ENCODE results near the gene LARP4. TPM values are rescaled to one million over a fixed set of nuclear protein-coding genes. Genes with fewer than 3 reads are reported as not detected.
A peak's percentile ranks its signal among the peaks of the same experiment; 100 is the strongest.

LARP4 gene
- total RNA-seq (2014; rRNA removed) (35.1 and 39.1 TPM in 2 replicates), Bru-seq, nascent RNA (percentile 88 among the genes with signal in this experiment), BruChase-seq, experiment 1, labeled RNA remaining after a 6-hour chase (percentile 91 among the genes with signal in this experiment), BruChase-seq, experiment 2, labeled RNA remaining after a 2-hour chase (percentile 89 among the genes with signal in this experiment)
- long read RNA-seq, full-length matches to known transcripts, result 14 of 75 reads
- long read RNA-seq, partial matches to known transcripts, result 20 of 75 reads
- long read RNA-seq, other reads (novel, unspliced or antisense), result 41 of 75 reads

GRCh38 chr12:50400638-50401499 lies at the start of gene LARP4:
TSS of gene LARP4 (plus strand) at chr12:50400885. CDS start at chr12:50401011, 126 bp downstream.
- peak within 1 kb of the TSS; percentile 86 for H3K4me2 ChIP-seq (ENCODE audit: low read length)
- H3K27me3 ChIP-seq (ENCODE audit: low read length), result no peaks in the 10 kb centered on the region
- peak within 1 kb of the TSS; percentile 95 for H3K4me3 ChIP-seq (ENCODE audit: low read length)
- DNase-seq, result peak; percentile 97
- H3K9me3 ChIP-seq (ENCODE audit: low read length), result no peaks in the 10 kb centered on the region
- H3K4me1 ChIP-seq (ENCODE audit: insufficient read depth, low read length), result peaks cover 33% of the 10 kb centered on the region
- H3K79me2 ChIP-seq (ENCODE audit: low read length), result peaks cover 53% of the 10 kb centered on the region
- peaks cover 3% of the 10 kb centered on the region for H3F3A ChIP-seq (ENCODE audit: low read length, unreplicated experiment)
- no peaks in the 10 kb centered on the region for H3K36me3 ChIP-seq (ENCODE audit: low read depth, low read length)
- no peaks in the 10 kb centered on the region for H3K9me2 ChIP-seq (replicated peaks; ENCODE audit: low read length)
- ChIA-PET POLR2A (ENCODE audit: unreplicated experiment) (interaction anchor here (0.6 to 0.7 kb wide), 2 partner anchors 9 to 87 kb away, joined by 3 to 5 read pairs; no protein-coding TSS in a partner anchor), CTCF (no interaction called here)
- H4K20me1 ChIP-seq (ENCODE audit: low read length), result peaks cover 32% of the 10 kb centered on the region
- peak; percentile 86 for ATAC-seq
- H3K27ac ChIP-seq (ENCODE audit: low read length), result peak within 1 kb of the TSS; percentile 75
- intact Hi-C loops (cut with micrococcal nuclease), result loop anchor here (1.0 to 10.0 kb wide), 2 partner anchors 11 to 196 kb away; no protein-coding TSS in a partner anchor
- H2AFZ ChIP-seq (ENCODE audit: low read length), result peak within 1 kb of the TSS; percentile 94
- TF ChIP-seq EZH2 (IDR thresholded peaks at IDR 0.05; ENCODE audit: low read length, unreplicated experiment), result no peak
- no peak for TF ChIP-seq EZH2phosphoT487 (IDR thresholded peaks at IDR 0.05; ENCODE audit: borderline replicate concordance, low read length)
- TF ChIP-seq, protein P1, sequence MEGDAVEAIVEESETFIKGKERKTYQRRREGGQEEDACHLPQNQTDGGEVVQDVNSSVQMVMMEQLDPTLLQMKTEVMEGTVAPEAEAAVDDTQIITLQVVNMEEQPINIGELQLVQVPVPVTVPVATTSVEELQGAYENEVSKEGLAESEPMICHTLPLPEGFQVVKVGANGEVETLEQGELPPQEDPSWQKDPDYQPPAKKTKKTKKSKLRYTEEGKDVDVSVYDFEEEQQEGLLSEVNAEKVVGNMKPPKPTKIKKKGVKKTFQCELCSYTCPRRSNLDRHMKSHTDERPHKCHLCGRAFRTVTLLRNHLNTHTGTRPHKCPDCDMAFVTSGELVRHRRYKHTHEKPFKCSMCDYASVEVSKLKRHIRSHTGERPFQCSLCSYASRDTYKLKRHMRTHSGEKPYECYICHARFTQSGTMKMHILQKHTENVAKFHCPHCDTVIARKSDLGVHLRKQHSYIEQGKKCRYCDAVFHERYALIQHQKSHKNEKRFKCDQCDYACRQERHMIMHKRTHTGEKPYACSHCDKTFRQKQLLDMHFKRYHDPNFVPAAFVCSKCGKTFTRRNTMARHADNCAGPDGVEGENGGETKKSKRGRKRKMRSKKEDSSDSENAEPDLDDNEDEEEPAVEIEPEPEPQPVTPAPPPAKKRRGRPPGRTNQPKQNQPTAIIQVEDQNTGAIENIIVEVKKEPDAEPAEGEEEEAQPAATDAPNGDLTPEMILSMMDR (conservative IDR thresholded peaks at IDR 0.05; ENCODE audit: low read depth, low read length), result no peak
- H3K9ac ChIP-seq (ENCODE audit: low read length), result peak within 1 kb of the TSS; percentile 96
- TSS peak; percentile 60 for BruUV-seq (replicated peaks)

DNA sequence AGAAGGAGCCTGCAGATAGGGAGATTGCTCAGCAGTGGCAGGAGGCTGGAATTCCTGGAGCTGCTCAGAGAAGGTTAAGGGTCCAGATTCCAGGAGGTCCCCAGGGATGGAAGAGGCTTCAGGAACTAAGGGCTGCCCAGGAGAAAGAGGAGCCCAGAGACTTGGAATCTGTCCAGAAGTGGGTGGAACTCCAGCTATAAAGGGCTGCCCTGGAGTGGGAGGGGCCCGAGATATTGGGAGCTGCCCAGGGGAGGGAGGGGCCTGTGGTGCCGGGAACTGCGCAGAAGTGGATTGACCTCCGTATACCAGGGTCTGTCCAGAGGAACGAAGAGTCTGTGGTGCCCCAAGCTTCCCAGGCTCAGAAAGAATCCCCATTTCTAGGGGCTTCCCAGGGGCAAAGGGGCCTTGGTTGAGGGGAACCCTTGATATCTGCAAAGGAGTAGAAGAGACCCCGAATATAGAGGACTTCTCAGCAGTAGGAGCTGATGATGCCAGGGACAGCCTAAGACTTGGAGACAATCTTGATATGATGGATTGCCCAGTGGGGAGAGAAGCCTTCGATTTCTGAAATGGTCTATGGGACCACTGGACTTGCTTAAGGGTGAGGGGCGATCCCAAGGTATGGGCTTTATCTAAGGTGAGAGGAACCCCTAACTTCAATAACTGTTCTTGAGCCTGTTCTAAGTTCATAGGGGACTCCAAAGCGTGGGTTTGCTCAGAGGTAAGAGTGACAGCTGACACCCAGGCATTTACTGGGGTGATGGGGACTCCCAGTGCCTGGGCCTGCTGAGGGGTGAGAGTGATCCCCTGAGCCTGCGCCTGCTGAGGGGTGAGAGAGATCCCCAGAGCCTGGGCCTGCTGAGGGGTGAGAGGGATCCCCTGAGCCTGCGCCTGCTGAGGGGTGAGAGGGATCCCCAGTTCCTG lies 49.3 kb upstream of the LARP4 start:
- no TSS peak for BruUV-seq (replicated peaks)
- ATAC-seq, result no peak
- H3K9ac ChIP-seq (ENCODE audit: low read length), result no peak overlapping the region
- peaks cover 5% of the 10 kb centered on the region; the same call in 1 of the 2 replicates for H3K4me1 ChIP-seq (ENCODE audit: insufficient read depth, low read length)
- H3K27ac ChIP-seq (ENCODE audit: low read length), result no peak overlapping the region
- intact Hi-C loops (cut with micrococcal nuclease), result no loop called here
- DNase-seq, result no peak
- H3K27me3 ChIP-seq (ENCODE audit: low read length), result no peaks in the 10 kb centered on the region
- ChIA-PET POLR2A (ENCODE audit: unreplicated experiment) (no interaction called here), CTCF (no interaction called here)
- no peaks in the 10 kb centered on the region for H3K9me3 ChIP-seq (ENCODE audit: low read length)
- no peak overlapping the region for H2AFZ ChIP-seq (ENCODE audit: low read length)
- no peaks in the 10 kb centered on the region for H4K20me1 ChIP-seq (ENCODE audit: low read length)
- no peak overlapping the region for H3K4me3 ChIP-seq (ENCODE audit: low read length)
- no peaks in the 10 kb centered on the region for H3K79me2 ChIP-seq (ENCODE audit: low read length)
- H3F3A ChIP-seq (ENCODE audit: low read length, unreplicated experiment), result no peaks in the 10 kb centered on the region
- no peaks in the 10 kb centered on the region for H3K9me2 ChIP-seq (replicated peaks; ENCODE audit: low read length)
- no peak overlapping the region for H3K4me2 ChIP-seq (ENCODE audit: low read length)
- TF ChIP-seq, protein P1 (conservative IDR thresholded peaks at IDR 0.05; ENCODE audit: low read depth, low read length), result no peak
- H3K36me3 ChIP-seq (ENCODE audit: low read depth, low read length), result no peaks in the 10 kb centered on the region

All from PC-3 (cell line).